Measurements from ENCODE around the gene KLF5. TPM values are rescaled to one million over a fixed set of nuclear protein-coding genes. Genes with fewer than 3 reads are reported as not detected.

The KLF5 gene
- total RNA-seq, 1 experiment from 2014 or later = 59.2 TPM

DNA sequence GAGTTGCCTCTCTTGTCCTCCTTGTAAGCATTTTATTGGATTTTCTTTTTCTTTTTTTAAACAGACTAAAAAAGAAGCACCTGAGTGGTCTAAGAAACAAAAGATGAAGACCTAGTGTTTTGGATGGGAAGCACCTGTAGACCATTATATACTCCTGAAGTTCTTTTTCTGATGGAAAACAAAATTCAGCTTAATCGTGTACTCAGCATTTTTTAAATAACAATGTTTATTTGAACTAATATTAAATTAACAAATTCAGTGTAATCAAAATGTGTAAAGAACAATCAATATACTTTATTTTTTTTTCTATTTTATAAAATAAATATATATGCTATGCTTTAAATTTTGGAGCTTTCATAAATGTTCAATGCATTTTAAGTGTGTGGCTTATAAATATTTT, 43.0 kb upstream of the KLF5 start:
- H3K27ac ChIP-seq (ENCODE audit: low read depth, low read length) = no peak overlapping the region
- no peak overlapping the region for H2AFZ ChIP-seq (ENCODE audit: low read depth, low read length, poor library complexity, severe bottlenecking)
- H3K79me2 ChIP-seq (ENCODE audit: insufficient read depth, low read length) = no peaks in the 10 kb centered on the region
- ATAC-seq (no peak), DNase-seq (ENCODE audit: low read depth, low spot score) (no peak)
- POLR2A ChIA-PET = no interaction called here
- no peaks in the 10 kb centered on the region for H3K9me3 ChIP-seq (ENCODE audit: control insufficient read depth in 1 of 2, insufficient read depth in 1 of 2, low read depth in 1 of 2, low read length in 2 of 2)
- no peaks in the 10 kb centered on the region; a peak in 1 of 4 replicates for H3K36me3 ChIP-seq (ENCODE audit: control insufficient read depth in 1 of 2, insufficient read depth in 2 of 2, low read length in 2 of 2)
- TF ChIP-seq CBX3 (IDR thresholded peaks at IDR 0.05; ENCODE audit: low read depth) = no peak
- TF ChIP-seq EZH2phosphoT487 (IDR thresholded peaks at IDR 0.05; ENCODE audit: borderline replicate concordance) = no peak
- no peak for TF ChIP-seq SIN3A (IDR thresholded peaks at IDR 0.05; ENCODE audit: low read depth)
- TF ChIP-seq JUND (IDR thresholded peaks at IDR 0.05) = no peak
- TF ChIP-seq POLR2AphosphoS5 (IDR thresholded peaks at IDR 0.05; ENCODE audit: low read depth, low read length) = no peak
- TF ChIP-seq POLR2A (IDR thresholded peaks at IDR 0.05; ENCODE audit: borderline replicate concordance, extremely low read depth, insufficient read depth, insufficient read length) = no peak
- TF ChIP-seq SRF (IDR thresholded peaks at IDR 0.05; ENCODE audit: low read depth) = no peak
- no peak for TF ChIP-seq ATF3 (IDR thresholded peaks at IDR 0.05)
- no peak for TF ChIP-seq CEBPB (IDR thresholded peaks at IDR 0.05; ENCODE audit: low read depth)
- TF ChIP-seq YY1 (IDR thresholded peaks at IDR 0.05; ENCODE audit: extremely low read depth, insufficient replicate concordance, low read depth, low read length) = no peak
- no peak for TF ChIP-seq ZFX (IDR thresholded peaks at IDR 0.05)
- TF ChIP-seq REST (IDR thresholded peaks at IDR 0.05; ENCODE audit: low read depth) = no peak
- TF ChIP-seq SP1 (IDR thresholded peaks at IDR 0.05; ENCODE audit: low read depth) = no peak
- TF ChIP-seq, protein P1, sequence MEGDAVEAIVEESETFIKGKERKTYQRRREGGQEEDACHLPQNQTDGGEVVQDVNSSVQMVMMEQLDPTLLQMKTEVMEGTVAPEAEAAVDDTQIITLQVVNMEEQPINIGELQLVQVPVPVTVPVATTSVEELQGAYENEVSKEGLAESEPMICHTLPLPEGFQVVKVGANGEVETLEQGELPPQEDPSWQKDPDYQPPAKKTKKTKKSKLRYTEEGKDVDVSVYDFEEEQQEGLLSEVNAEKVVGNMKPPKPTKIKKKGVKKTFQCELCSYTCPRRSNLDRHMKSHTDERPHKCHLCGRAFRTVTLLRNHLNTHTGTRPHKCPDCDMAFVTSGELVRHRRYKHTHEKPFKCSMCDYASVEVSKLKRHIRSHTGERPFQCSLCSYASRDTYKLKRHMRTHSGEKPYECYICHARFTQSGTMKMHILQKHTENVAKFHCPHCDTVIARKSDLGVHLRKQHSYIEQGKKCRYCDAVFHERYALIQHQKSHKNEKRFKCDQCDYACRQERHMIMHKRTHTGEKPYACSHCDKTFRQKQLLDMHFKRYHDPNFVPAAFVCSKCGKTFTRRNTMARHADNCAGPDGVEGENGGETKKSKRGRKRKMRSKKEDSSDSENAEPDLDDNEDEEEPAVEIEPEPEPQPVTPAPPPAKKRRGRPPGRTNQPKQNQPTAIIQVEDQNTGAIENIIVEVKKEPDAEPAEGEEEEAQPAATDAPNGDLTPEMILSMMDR (IDR thresholded peaks at IDR 0.05 in 2 of 3, conservative IDR thresholded peaks at IDR 0.05 in 1 of 3; ENCODE audit: borderline replicate concordance in 1 of 3, insufficient read depth in 1 of 3, low read depth in 2 of 3, low read length in 2 of 3) = no peak
- no peak for TF ChIP-seq FOSL1 (IDR thresholded peaks at IDR 0.05; ENCODE audit: low read depth)
- TF ChIP-seq ELF1 (IDR thresholded peaks at IDR 0.05; ENCODE audit: borderline replicate concordance, low read depth) = no peak
- TF ChIP-seq MAX (IDR thresholded peaks at IDR 0.05) = no peak
- TF ChIP-seq EZH2 (IDR thresholded peaks at IDR 0.05) = no peak
- H3K4me2 ChIP-seq (ENCODE audit: low read length) = no peak overlapping the region
- BruUV-seq (replicated peaks) = no TSS peak
- CTCF ChIA-PET = no interaction called here
- H3K9ac ChIP-seq (ENCODE audit: low read length) = no peak overlapping the region
- H3K4me1 ChIP-seq (ENCODE audit: control insufficient read depth in 1 of 2, insufficient read depth in 2 of 2, low read length in 2 of 2) = no peaks in the 10 kb centered on the region
- H3K9me2 ChIP-seq (ENCODE audit: insufficient read depth) = no peaks in the 10 kb centered on the region
- RAD21 ChIA-PET (ENCODE audit: low non-redundant PET in 1 of 2, low total read pairs in 2 of 2, uncharacterized antibody in 2 of 2, unreplicated experiment in 2 of 2) = no interaction called here
- H3K27me3 ChIP-seq (ENCODE audit: insufficient read depth, low read length) = no peaks in the 10 kb centered on the region
- intact Hi-C loops (cut with micrococcal nuclease) = no loop called here
- H3K4me3 ChIP-seq (replicated peaks in 1 of 2; ENCODE audit: low read depth in 1 of 2, low read length in 2 of 2) = no peak overlapping the region
- no peaks in the 10 kb centered on the region for H4K20me1 ChIP-seq (ENCODE audit: insufficient read depth)

All from HCT116 (cell line).